Trophoblast cell (in vitro differentiated cells and primary cell): Measurements from ENCODE around the gene NFKB2.

Source experiments
- DNase-seq, 2 donors: peaks; one replicate each; pipeline ENCODE4 v3.0.0-alpha.2; 2016
- H2AFZ ChIP-seq: 2 replicates; pipeline ENCODE4 v1.6.1; 2013; ENCODE audit warnings: low read length, moderate library complexity, mild to moderate bottlenecking; ENCODE audit not compliant: insufficient read depth, poor library complexity
- H2AK5ac ChIP-seq: 2 replicates; pipeline ENCODE4 v1.6.1; 2013; ENCODE audit warnings: mild to moderate bottlenecking, low read length
- H2BK120ac ChIP-seq: 2 replicates; pipeline ENCODE4 v1.6.1; 2013; ENCODE audit warnings: low read length, mild to moderate bottlenecking, moderate library complexity; ENCODE audit not compliant: insufficient read depth, poor library complexity
- H2BK12ac ChIP-seq: 2 replicates; pipeline ENCODE4 v1.6.1; 2013; ENCODE audit warnings: mild to moderate bottlenecking, low read length, moderate library complexity
- H2BK5ac ChIP-seq: 2 replicates; pipeline ENCODE4 v1.6.1; 2013; ENCODE audit warnings: low read length, low read depth, moderate library complexity, mild to moderate bottlenecking; ENCODE audit not compliant: poor library complexity
- H3K14ac ChIP-seq: 2 replicates; pipeline ENCODE4 v1.6.1; 2013; ENCODE audit warnings: mild to moderate bottlenecking, low read length
- H3K18ac ChIP-seq: 2 replicates; pipeline ENCODE4 v1.6.1; 2013; ENCODE audit warnings: mild to moderate bottlenecking, low read length
- H3K23ac ChIP-seq: 2 replicates; pipeline ENCODE4 v1.6.1; 2013; ENCODE audit warnings: low read length
- H3K27ac ChIP-seq: 2 replicates; pipeline ENCODE4 v1.5.1; 2013; ENCODE audit warnings: low read depth, mild to moderate bottlenecking, inconsistent platforms, low read length, moderate library complexity
- H3K27me3 ChIP-seq: 2 replicates; pipeline ENCODE4 v1.6.1; 2013; ENCODE audit warnings: inconsistent platforms, mild to moderate bottlenecking, low read length, moderate library complexity; ENCODE audit not compliant: insufficient read depth
- H3K36me3 ChIP-seq, 2 experiments: 1 replicate in 1 of 2; 2 replicates in 1 of 2; pipeline ENCODE4 v1.6.1; 2013; ENCODE audit warnings: low read length in 2 of 2, mild to moderate bottlenecking in 2 of 2, moderate library complexity in 1 of 2; ENCODE audit not compliant: insufficient read depth in 2 of 2, control insufficient read depth in 1 of 2
- H3K4ac ChIP-seq: 2 replicates; pipeline ENCODE4 v1.6.1; 2013; ENCODE audit warnings: low read depth, mild to moderate bottlenecking, low read length, moderate library complexity
- H3K4me1 ChIP-seq, 2 experiments: 1 replicate in 1 of 2; 2 replicates in 1 of 2; pipeline ENCODE4 v1.6.1; 2013; ENCODE audit warnings: low read length in 2 of 2, mild to moderate bottlenecking in 2 of 2, moderate library complexity in 1 of 2; ENCODE audit not compliant: insufficient read depth in 2 of 2, control insufficient read depth in 1 of 2
- H3K4me2 ChIP-seq: 2 replicates; pipeline ENCODE4 v1.6.1; 2013; ENCODE audit warnings: inconsistent platforms, mild to moderate bottlenecking, low read length, moderate library complexity
- H3K4me3 ChIP-seq: 2 replicates; pipeline ENCODE4 v1.5.1; 2013; ENCODE audit warnings: mild to moderate bottlenecking, low read depth, low read length, inconsistent platforms
- H3K79me1 ChIP-seq: one replicate; pipeline ENCODE4 v1.6.1; 2013; ENCODE audit warnings: low read length
- H3K79me2 ChIP-seq: 2 replicates; pipeline ENCODE4 v1.6.1; 2013; ENCODE audit warnings: low read length, mild to moderate bottlenecking; ENCODE audit not compliant: control insufficient read depth, insufficient read depth, poor library complexity
- H3K9ac ChIP-seq: 2 replicates; pipeline ENCODE4 v1.6.1; 2013; ENCODE audit warnings: mild to moderate bottlenecking, low read length
- H3K9me3 ChIP-seq: 2 replicates; pipeline ENCODE4 v1.6.1; 2013; ENCODE audit warnings: low read depth, mild to moderate bottlenecking, control low read depth, inconsistent platforms, low read length; ENCODE audit not compliant: insufficient read depth
- H4K12ac ChIP-seq: 2 replicates; pipeline ENCODE4 v1.6.1; 2013; ENCODE audit warnings: low read depth, mild to moderate bottlenecking, low read length, moderate library complexity
- H4K8ac ChIP-seq: 2 replicates; pipeline ENCODE4 v1.6.1; 2013; ENCODE audit warnings: low read depth, mild to moderate bottlenecking, low read length, moderate library complexity
- H4K91ac ChIP-seq: one replicate; pipeline ENCODE4 v1.6.1; 2013; ENCODE audit warnings: low read depth, mild to moderate bottlenecking, low read length, moderate library complexity
- WGBS: extraction: QIAGEN DNeasy Blood & Tissue Kit; methylation state at CpG from one replicate; pipeline ENCODE4 v1.1.7; 2013; ENCODE audit warnings: missing lambda C conversion rate; ENCODE audit not compliant: insufficient read length, insufficient coverage; ENCODE audit errors: extremely low coverage; 5-methylcytosine and 5-hydroxymethylcytosine counted together

The NFKB2 gene

GRCh38 chr10:102449321-102450123, 54.0 kb downstream of the NFKB2 start:
- H4K8ac ChIP-seq = peak overlapping the region; percentile 93
- H3K23ac ChIP-seq = no peak overlapping the region
- peaks cover 2 to 3% of the 10 kb centered on the region in 2 experiments for H3K36me3 ChIP-seq
- peak overlapping the region; percentile 89 for H2BK12ac ChIP-seq
- H3K14ac ChIP-seq = peak overlapping the region; percentile 87
- peak overlapping the region; percentile 48 for H3K18ac ChIP-seq
- no CpG with 5 or more reads among the region's 30 CpGs for WGBS
- H4K12ac ChIP-seq = peak overlapping the region; percentile 83
- peaks cover 22% of the 10 kb centered on the region for H3K79me1 ChIP-seq
- peak overlapping the region; percentile 56 for H2BK120ac ChIP-seq
- H2AFZ ChIP-seq = peak overlapping the region; percentile 72
- peak overlapping the region; percentile 93 for H3K4me2 ChIP-seq
- H3K27me3 ChIP-seq = no peaks in the 10 kb centered on the region
- peak overlapping the region; percentile 79 for H3K4me3 ChIP-seq
- peak overlapping the region; percentile 13 for H3K4ac ChIP-seq
- DNase-seq = peak; percentile 78 to 87
- H2BK5ac ChIP-seq = peak overlapping the region; percentile 71
- peak overlapping the region; percentile 60 for H3K27ac ChIP-seq
- peaks cover 11% of the 10 kb centered on the region for H3K79me2 ChIP-seq
- H3K4me1 ChIP-seq = peaks cover 7 to 16% of the 10 kb centered on the region in 2 experiments
- peak overlapping the region; percentile 88 for H4K91ac ChIP-seq
- peak overlapping the region; percentile 91 for H3K9ac ChIP-seq
- H3K9me3 ChIP-seq = no peaks in the 10 kb centered on the region
- peak overlapping the region; percentile 67 for H2AK5ac ChIP-seq

- no peak for DNase-seq
- Histone ChIP-seq H2BK5ac (peak overlapping the region; percentile 70), H4K91ac (peak overlapping the region; percentile 88), H3K27ac (peak overlapping the region; percentile 60), H3K79me2 (peaks cover 11% of the 10 kb centered on the region), H3K4ac (peak overlapping the region; percentile 9), H3K36me3 (peaks cover 2 to 3% of the 10 kb centered on the region in 2 experiments), H3K23ac (no peak overlapping the region), H2BK120ac (peak overlapping the region; percentile 35), H3K4me1 (peaks cover 7 to 16% of the 10 kb centered on the region in 2 experiments), H3K4me2 (peak overlapping the region; percentile 93), H3K9ac (peak overlapping the region; percentile 91), H3K9me3 (no peaks in the 10 kb centered on the region), H2BK12ac (no peak overlapping the region), H3K4me3 (peak overlapping the region; percentile 79), H4K12ac (peak overlapping the region; percentile 40), H3K18ac (peak overlapping the region; percentile 48), H2AK5ac (peak overlapping the region; percentile 16), H3K14ac (peak overlapping the region; percentile 87), H3K27me3 (no peaks in the 10 kb centered on the region), H2AFZ (peak overlapping the region; percentile 61), H4K8ac (peak overlapping the region; percentile 88), H3K79me1 (peaks cover 22% of the 10 kb centered on the region)
- no CpG with 5 or more reads among the region's 11 CpGs for WGBS
Observed at GRCh38 chr10:102450124-102450373, 54.5 kb downstream of the NFKB2 start.

DNA sequence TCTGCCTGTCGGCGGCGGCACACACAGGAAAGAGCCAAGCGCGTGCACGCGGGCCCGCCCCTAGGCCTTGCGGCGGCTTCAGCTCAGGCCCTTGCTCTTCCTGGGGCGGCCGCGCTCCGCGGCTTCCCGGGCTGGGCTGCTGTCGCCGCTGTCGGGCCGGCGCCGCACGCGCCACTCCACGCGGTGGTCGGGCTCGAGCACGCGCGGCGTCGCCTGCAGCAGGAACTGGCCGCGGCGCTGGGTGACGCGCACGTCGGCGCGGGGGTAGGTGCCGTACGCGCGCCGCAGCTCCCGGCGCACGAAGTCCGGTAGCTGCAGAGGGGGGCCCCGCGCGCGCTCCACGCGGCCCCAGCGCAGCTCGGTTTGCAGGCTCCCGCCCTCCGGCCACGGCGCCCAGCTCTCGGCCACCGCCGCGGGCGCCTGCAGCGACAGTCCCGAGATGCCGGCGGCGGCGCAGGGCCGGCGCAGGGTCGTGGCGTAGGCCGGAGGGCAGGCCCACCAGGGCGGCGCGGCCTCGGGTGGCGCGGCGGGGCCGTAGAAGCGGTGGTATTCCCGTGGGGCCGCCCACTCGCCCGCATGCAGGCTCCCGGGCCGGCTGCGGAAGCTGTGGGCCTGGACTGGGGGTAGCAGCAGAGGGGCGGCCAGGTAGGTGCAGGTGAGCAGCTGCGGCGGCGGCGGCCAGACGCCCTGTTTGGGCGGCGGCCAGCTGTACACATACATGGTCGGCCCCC, 55.0 kb downstream of the NFKB2 start:
- H4K12ac ChIP-seq = peak overlapping the region; percentile 93
- peak; percentile 88 to 91 for DNase-seq
- peak overlapping the region; percentile 87 for H3K18ac ChIP-seq
- H4K8ac ChIP-seq = peak overlapping the region; percentile 88
- H3K36me3 ChIP-seq = peaks cover 4 to 5% of the 10 kb centered on the region in 2 experiments
- peak overlapping the region; percentile 61 for H2AFZ ChIP-seq
- H4K91ac ChIP-seq = peak overlapping the region; percentile 88
- peak overlapping the region; percentile 93 for H3K4me2 ChIP-seq
- H3K27me3 ChIP-seq = no peaks in the 10 kb centered on the region
- H2BK120ac ChIP-seq = peak overlapping the region; percentile 79
- peak overlapping the region; percentile 70 for H2BK5ac ChIP-seq
- H2BK12ac ChIP-seq = no peak overlapping the region
- H3K79me1 ChIP-seq = peaks cover 24% of the 10 kb centered on the region
- H3K4me3 ChIP-seq = peak overlapping the region; percentile 79
- peaks cover 7 to 16% of the 10 kb centered on the region in 2 experiments for H3K4me1 ChIP-seq
- peak overlapping the region; percentile 89 for H3K4ac ChIP-seq
- no peak overlapping the region for H3K23ac ChIP-seq
- H3K9me3 ChIP-seq = no peaks in the 10 kb centered on the region
- peak overlapping the region; percentile 60 for H3K27ac ChIP-seq
- peaks cover 11% of the 10 kb centered on the region for H3K79me2 ChIP-seq
- peak overlapping the region; percentile 16 for H2AK5ac ChIP-seq
- no CpG with 5 or more reads among the region's 104 CpGs for WGBS
- peak overlapping the region; percentile 89 for H3K14ac ChIP-seq
- peak overlapping the region; percentile 92 for H3K9ac ChIP-seq

GRCh38 chr10:102451105-102451969, 55.8 kb downstream of the NFKB2 start, which contains the start of gene C10orf95:
Gene C10orf95, minus strand, starts transcription at chr10:102451543. Its CDS starts 450 bp downstream, at chr10:102451093.
- Histone ChIP-seq H3K18ac (peak within 1 kb of the TSS; percentile 87), H3K36me3 (peaks cover 5 to 6% of the 10 kb centered on the region in 2 experiments), H3K4me3 (peak within 1 kb of the TSS; percentile 79), H3K14ac (peak within 1 kb of the TSS; percentile 89), H2AFZ (peak within 1 kb of the TSS; percentile 61), H4K91ac (peak within 1 kb of the TSS; percentile 88), H3K4ac (peak within 1 kb of the TSS; percentile 89), H3K23ac (no peak within 1 kb of the TSS), H2BK12ac (no peak within 1 kb of the TSS), H2BK5ac (peak within 1 kb of the TSS; percentile 43), H3K4me1 (peaks cover 9 to 16% of the 10 kb centered on the region in 2 experiments), H2BK120ac (peak within 1 kb of the TSS; percentile 79), H3K9ac (peak within 1 kb of the TSS; percentile 92), H2AK5ac (peak within 1 kb of the TSS; percentile 1), H3K27ac (peak within 1 kb of the TSS; percentile 60), H4K12ac (peak within 1 kb of the TSS; percentile 93), H3K79me1 (peaks cover 26% of the 10 kb centered on the region), H3K9me3 (no peaks in the 10 kb centered on the region), H3K79me2 (peaks cover 11% of the 10 kb centered on the region), H4K8ac (peak within 1 kb of the TSS; percentile 88), H3K27me3 (no peaks in the 10 kb centered on the region), H3K4me2 (peak within 1 kb of the TSS; percentile 93)
- no CpG with 5 or more reads among the region's 28 CpGs for WGBS
- peak; percentile 65 to 74 for DNase-seq
